Measurements from ENCODE around the gene MSI2.

The MSI2 gene

GRCh38 chr17:57400648-57401047 is 144.3 kb downstream of the MSI2 start:
- peak; percentile 18 for DNase-seq

- no peak for DNase-seq
Observed at GRCh38 chr17:57401556-57402488, 145.5 kb downstream of the MSI2 start.

- DNase-seq = no peak
Observed at GRCh38 chr17:57402681-57403180, 146.4 kb downstream of the MSI2 start.

GRCh38 chr17:57403236-57403635 is 146.9 kb downstream of the MSI2 start:
- DNase-seq = no peak

- no peak for DNase-seq
Observed at GRCh38 chr17:57404073-57404472, 147.8 kb downstream of the MSI2 start.

- DNase-seq = no peak
Observed at GRCh38 chr17:57404795-57405490, 148.6 kb downstream of the MSI2 start.

GRCh38 chr17:57405491-57406072 is 149.3 kb downstream of the MSI2 start:
- no peak for DNase-seq

GRCh38 chr17:57406131-57406980 is 150.0 kb downstream of the MSI2 start:
- DNase-seq = peak; percentile 8

GRCh38 chr17:57406981-57407286 is 150.6 kb downstream of the MSI2 start:
- DNase-seq = no peak

GRCh38 chr17:57407287-57408070 is 151.2 kb downstream of the MSI2 start:
- DNase-seq = no peak

GRCh38 chr17:57408071-57408811 is 151.9 kb downstream of the MSI2 start:
- no peak for DNase-seq

- no peak for DNase-seq
Observed at GRCh38 chr17:57410169-57410568, 153.8 kb downstream of the MSI2 start.

GRCh38 chr17:57412520-57413096 is 156.3 kb downstream of the MSI2 start:
- DNase-seq = no peak

- no peak for DNase-seq
Observed at GRCh38 chr17:57413848-57414651, 157.7 kb downstream of the MSI2 start.

GRCh38 chr17:57415751-57416207 is 159.5 kb downstream of the MSI2 start:
- peak; percentile 14 for DNase-seq

GRCh38 chr17:57416369-57416768 is 160.0 kb downstream of the MSI2 start:
- DNase-seq = no peak

- no peak for DNase-seq
Observed at GRCh38 chr17:57417956-57418355, 161.6 kb downstream of the MSI2 start.

- DNase-seq = no peak
Observed at GRCh38 chr17:57418463-57419246, 162.3 kb downstream of the MSI2 start.
